ENCODE measurements around the gene ART1. TPM values are rescaled to one million over a fixed set of nuclear protein-coding genes. Genes with fewer than 3 reads are reported as not detected.

The ART1 gene
- total RNA-seq, 1 donor from 2014 or later: not detected

GRCh38 chr11:3659595-3660515 lies 14.9 kb downstream of the ART1 start:
- ATAC-seq: no peak

GRCh38 chr11:3660960-3661359 lies 16.0 kb downstream of the ART1 start:
- no peak for DNase-seq (ENCODE audit: low spot score)
- intact Hi-C loops (cut with DNase I): no loop called here

More at GRCh38 chr11:3659595-3660515, 14.9 kb downstream of the ART1 start:
- intact Hi-C loops (cut with DNase I): no loop called here
- DNase-seq (ENCODE audit: low spot score): no peak

DNA sequence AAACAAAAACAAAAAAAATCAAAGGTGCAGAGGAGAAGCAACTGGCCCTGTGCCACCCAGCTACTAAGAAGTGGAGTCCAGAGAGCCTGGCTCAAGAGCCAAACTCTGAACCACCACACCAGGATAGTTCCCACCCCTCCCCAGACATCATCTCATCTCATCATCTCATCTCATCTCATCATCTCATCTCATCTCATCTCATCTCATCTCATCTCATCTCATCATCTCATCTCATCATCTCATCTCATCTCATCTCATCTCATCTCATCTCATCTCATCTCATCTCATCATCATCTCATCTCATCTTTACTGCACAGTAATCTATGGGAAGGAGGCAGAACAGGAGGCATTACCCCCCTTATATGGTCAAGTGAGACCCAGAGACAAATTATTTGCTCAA lies 17.9 kb downstream of the ART1 start:
- DNase-seq (ENCODE audit: low spot score): no peak
- no peak for ATAC-seq
- intact Hi-C loops (cut with DNase I): no loop called here

More at GRCh38 chr11:3660960-3661359, 16.0 kb downstream of the ART1 start:
- ATAC-seq: no peak

- no peak for DNase-seq (ENCODE audit: low spot score)
- intact Hi-C loops (cut with DNase I): no loop called here
- no peak for ATAC-seq
These were observed 19.2 kb downstream of the ART1 start for GRCh38 chr11:3664032-3664630.

GRCh38 chr11:3665336-3666022 lies 20.6 kb downstream of the ART1 start:
- intact Hi-C loops (cut with DNase I): no loop called here
- DNase-seq (ENCODE audit: low spot score) (no peak), ATAC-seq (peak; percentile 68)

DNA sequence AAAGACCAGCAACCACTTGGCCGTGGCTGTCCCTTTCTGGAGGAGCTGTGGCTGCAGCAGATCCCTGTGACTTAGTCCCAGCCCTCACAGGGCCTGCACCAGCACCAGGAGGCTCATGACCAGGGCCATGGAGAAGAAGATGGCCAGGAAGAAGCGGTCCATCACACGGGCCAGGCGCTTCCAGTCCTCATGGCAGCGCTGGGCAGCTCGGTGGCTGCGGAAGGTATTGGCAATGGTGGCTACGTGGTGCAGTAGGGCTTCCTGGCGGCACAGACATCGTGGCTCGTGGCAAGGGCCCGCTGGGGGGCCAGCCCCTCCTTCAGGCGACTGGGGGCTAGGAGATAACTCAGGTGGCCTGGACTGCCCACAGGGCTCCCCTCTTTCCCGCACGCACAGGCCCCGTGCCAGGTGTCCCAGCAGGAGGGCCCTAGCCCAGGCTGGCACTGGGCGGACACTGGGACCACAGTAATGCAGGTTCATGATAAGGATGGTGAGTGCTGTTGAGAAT lies 21.1 kb downstream of the ART1 start:
- no peak for ATAC-seq
- DNase-seq (ENCODE audit: low spot score): no peak
- intact Hi-C loops (cut with DNase I): no loop called here

DNA sequence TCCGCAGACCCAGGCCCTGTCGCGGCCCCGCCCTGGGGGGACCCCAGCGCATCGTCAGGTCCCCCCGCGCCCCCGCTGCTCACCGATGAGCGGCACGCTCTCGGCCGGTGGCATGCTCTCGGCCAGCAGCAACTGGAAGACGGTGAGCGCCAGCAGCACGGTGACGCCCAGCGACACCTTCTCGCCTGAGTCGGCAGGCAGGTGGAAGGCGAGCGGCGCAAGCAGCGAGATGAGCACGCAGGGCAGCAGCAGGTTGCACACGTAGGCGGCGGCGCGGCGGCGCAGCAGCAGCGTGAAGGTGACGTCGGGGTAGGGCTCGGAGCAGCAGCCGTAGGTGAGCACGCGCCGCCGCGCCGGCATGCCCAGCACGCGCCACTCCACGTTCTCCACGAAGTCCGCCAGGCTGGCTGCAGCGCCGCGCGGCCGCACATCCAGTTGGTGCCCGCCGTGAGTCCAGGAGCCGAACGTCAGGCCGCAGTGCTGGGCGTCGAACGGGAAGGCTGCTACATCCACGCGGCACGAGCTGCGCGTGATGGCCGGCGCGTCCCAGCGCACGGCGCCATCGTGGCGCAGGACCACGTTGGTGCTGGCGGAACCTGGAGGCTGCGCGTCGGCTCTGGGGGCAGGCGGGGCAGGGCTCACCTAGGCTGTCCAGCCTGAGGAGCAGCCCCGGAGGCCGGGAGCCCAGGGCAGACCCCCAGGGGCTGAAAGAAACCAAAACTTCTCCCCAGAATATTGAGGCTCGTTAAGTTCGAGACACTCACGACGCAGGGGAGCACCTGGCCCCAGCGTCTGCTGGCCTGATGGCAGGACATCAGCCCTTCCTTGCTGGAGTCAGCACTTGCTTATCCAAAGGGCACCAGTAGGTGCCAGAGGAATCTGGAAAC lies 22.5 kb downstream of the ART1 start:
- no peak for ATAC-seq
- DNase-seq (ENCODE audit: low spot score): no peak

DNA sequence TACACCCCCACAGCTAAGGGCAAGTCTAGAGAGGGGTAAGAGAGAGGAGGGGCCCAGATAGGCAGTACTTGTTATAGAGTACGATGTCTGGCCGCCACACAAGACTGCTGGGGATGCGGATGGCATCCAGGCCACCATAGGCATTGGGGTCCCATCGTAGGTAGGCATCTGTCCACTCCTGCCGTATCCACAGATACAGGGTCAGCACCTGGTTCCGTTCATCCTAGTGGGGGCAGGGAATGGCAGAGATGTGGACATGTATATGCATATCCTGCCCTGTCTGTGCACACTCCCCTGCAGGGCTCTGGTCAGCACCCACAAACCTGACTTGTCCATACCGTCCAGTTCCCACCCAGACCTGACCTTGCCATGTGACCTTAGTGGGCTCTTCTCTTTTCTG lies 24.2 kb downstream of the ART1 start:
- intact Hi-C loops (cut with DNase I): no loop called here
- ATAC-seq: no peak
- DNase-seq (ENCODE audit: low spot score): no peak

More for the DNA sequence above, 22.5 kb downstream of the ART1 start:
- intact Hi-C loops (cut with DNase I): no loop called here

GRCh38 chr11:3669742-3670183 lies 24.8 kb downstream of the ART1 start:
- ATAC-seq (no peak), DNase-seq (ENCODE audit: low spot score) (no peak)
- intact Hi-C loops (cut with DNase I): no loop called here

- DNase-seq (ENCODE audit: low spot score) (no peak), ATAC-seq (no peak)
- intact Hi-C loops (cut with DNase I): no loop called here
These were observed 26.7 kb downstream of the ART1 start, which contains the start of gene CHRNA10 for GRCh38 chr11:3671334-3672254. Gene CHRNA10, minus strand, starts transcription at chr11:3671384. Its CDS starts 72 bp downstream, at chr11:3671312.

DNA sequence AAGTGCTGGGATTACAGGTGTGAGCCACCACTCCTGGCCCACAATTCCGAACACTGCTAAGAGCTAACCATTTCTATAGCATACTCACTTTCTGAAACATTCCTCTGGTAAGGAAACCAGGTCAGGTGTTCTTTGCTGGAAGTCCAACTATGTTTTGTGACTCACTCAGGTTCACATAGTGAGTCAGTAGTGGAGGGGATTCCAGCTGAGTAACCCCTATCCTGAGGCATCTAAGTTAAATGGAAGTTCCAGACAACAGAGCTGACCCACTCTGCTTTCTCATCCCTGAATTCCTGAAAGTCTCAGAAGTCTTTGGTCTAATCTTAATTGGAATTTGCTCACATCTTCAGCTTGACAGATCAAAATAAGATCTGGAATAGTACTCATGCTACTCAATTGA lies 29.3 kb downstream of the ART1 start:
- DNase-seq (ENCODE audit: low spot score): no peak
- ATAC-seq: no peak
- intact Hi-C loops (cut with DNase I): no loop called here

- DNase-seq (ENCODE audit: low spot score): no peak
- ATAC-seq: no peak
- intact Hi-C loops (cut with DNase I): no loop called here
These were observed 31.0 kb downstream of the ART1 start for GRCh38 chr11:3675971-3676370.

DNA sequence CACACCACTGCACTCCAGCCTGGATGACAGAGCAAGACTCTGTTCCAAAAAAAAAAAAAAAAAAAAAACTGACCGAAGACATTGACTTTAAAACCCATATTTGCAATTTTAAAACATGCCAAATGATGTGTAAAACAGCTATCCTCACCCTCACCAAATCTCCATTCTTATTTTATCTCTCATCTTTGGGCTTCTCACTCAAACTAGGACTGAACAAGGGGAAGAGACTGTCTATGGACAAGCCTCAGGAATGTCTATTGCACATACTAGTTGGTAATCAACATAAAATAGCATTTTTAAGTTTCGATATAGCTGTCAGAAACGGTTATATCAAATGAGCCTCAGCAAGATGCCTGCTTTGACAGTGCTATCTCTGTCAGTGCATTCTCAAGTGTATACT lies 34.1 kb downstream of the ART1 start:
- DNase-seq (ENCODE audit: low spot score) (no peak), ATAC-seq (no peak)
- intact Hi-C loops (cut with DNase I): no loop called here

GRCh38 chr11:3683039-3683438 lies 38.1 kb downstream of the ART1 start:
- intact Hi-C loops (cut with DNase I): no loop called here
- DNase-seq (ENCODE audit: low spot score) (no peak), ATAC-seq (no peak)

GRCh38 chr11:3684129-3684818 lies 39.3 kb downstream of the ART1 start:
- DNase-seq (ENCODE audit: low spot score) (no peak), ATAC-seq (peak; percentile 62)

DNA sequence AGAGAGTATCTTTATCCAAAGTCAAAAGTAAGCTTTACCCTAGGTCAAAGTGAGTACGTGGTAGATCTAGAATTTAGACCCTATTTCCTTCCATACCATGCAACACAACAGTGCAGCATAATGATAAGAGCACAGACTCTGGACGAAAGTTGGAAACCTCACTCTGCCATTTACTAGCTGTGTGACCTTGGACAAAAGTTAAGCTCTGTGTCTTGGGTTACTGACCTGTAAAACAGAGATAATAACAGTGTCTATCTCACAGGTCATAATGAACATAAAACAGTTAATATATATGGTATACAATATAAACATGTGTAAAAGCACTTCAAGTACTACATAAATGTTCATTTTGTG lies 39.9 kb downstream of the ART1 start:
- DNase-seq (ENCODE audit: low spot score): no peak
- ATAC-seq: no peak
- intact Hi-C loops (cut with DNase I): no loop called here

More at GRCh38 chr11:3684129-3684818, 39.3 kb downstream of the ART1 start:
- intact Hi-C loops (cut with DNase I): no loop called here

DNA sequence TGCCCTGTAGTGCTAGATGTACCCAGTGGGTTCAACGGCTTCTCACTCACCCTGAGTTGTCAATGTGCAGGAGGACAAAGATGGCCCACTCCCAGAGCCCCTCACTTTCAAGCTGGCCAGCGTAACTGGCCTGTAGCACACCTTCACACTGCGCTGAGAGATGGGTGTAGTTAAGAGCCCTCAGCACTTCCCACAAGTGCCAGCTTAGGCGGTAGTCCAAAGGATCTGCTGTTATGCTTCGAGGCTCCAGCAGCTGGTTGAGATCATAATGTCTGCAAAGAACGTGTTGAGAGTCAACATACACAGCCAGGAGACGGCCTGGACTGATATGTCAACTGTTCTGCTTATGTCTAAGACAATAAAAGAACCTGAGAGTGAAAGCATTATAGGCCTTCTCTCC lies 41.0 kb downstream of the ART1 start:
- DNase-seq (ENCODE audit: low spot score) (no peak), ATAC-seq (no peak)
- intact Hi-C loops (cut with DNase I): no loop called here

Measured in sciatic nerve (tissue), 2 donors.